A673 (cell line): ENCODE results near the gene ELMOD3.

Experiments used
- EZH2 ChIP-seq: fragments of 200-600 bp; sonication (generic); IDR thresholded peaks from 2 replicates; pipeline ENCODE4 v1.6.1; 2017; ENCODE audit warnings: borderline replicate concordance, low read depth, mild to moderate bottlenecking, mixed read lengths, antibody characterized with exemption, low read length; ENCODE audit not compliant: poor library complexity, severe bottlenecking
- TF ChIP-seq, protein P1 (sequence below): fragments of 300-800, 200-600 bp; sonication (generic); conservative IDR thresholded peaks from 2 replicates; pipeline ENCODE4 v1.5.1; 2017; ENCODE audit warnings: low read depth, mild to moderate bottlenecking, antibody characterized with exemption, low read length, moderate library complexity, mixed read lengths

DNA sequence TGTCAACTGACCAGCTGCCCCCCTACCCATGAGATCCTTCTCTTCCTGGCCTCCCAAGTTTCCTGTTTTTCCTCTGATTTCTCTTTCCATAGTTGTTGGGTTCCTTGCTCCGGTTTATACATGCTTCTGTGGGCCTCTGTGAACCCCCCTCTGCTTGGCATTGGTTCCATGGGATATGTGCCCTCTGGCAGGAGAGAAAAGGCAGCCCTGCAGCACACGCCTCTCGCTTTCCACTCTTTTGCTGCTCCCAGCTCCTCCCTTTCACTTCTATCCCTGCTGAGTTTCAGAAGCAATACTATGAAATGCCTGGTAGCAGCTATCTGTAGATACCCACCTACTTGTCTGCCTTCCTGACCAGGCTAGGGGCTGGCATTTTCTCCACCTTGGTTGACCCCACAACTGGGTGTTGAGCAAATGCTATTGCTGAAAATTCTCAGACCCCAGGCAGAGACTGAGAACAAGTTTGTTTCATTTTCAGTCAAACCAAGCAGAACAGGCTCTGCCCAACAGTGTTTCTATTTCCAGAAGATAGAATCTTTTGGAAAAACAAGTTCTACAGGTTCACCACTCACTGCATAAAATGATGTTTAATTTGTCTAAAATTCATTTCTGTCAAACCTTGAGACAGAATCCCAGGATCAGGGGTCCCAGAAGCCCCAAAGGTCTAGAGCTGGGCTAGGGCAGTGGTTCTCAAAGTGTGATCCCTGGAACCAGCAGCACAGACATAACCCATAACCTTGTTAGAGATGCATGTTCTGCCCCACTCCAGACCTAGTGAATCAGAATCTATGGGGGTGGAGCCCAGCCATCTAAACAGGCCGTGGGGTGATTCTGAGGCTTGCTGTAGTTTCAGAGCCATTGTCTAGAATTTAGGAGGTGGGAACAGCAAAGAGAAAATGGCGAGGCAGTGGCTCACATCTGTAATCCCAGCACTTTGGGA is 42.2 kb downstream of the ELMOD3 start:
- TF ChIP-seq, protein P1, sequence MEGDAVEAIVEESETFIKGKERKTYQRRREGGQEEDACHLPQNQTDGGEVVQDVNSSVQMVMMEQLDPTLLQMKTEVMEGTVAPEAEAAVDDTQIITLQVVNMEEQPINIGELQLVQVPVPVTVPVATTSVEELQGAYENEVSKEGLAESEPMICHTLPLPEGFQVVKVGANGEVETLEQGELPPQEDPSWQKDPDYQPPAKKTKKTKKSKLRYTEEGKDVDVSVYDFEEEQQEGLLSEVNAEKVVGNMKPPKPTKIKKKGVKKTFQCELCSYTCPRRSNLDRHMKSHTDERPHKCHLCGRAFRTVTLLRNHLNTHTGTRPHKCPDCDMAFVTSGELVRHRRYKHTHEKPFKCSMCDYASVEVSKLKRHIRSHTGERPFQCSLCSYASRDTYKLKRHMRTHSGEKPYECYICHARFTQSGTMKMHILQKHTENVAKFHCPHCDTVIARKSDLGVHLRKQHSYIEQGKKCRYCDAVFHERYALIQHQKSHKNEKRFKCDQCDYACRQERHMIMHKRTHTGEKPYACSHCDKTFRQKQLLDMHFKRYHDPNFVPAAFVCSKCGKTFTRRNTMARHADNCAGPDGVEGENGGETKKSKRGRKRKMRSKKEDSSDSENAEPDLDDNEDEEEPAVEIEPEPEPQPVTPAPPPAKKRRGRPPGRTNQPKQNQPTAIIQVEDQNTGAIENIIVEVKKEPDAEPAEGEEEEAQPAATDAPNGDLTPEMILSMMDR = no peak
- TF ChIP-seq EZH2 = no peak
